Smooth muscle cell (in vitro differentiated cells): ENCODE data around the gene OTUD5. TPM values are rescaled to one million over a fixed set of nuclear protein-coding genes. Genes with fewer than 3 reads are reported as not detected.
"Not testable (repeated sequence)": the region's sequence is repeated elsewhere in the genome, so short reads cannot be mapped to it uniquely, and the experiment has no call there.

Source experiments
- DNase-seq: peaks from one replicate; lab custom pipeline; 2025; ENCODE audit not compliant: unreplicated experiment; lab: John Stamatoyannopoulos, UW
- H2AFZ ChIP-seq: fragments of 200-600 bp; sonication (generic); 2 replicates; pipeline ENCODE4 v1.6.0; 2016; ENCODE audit warnings: antibody characterized with exemption, low read depth, mild to moderate bottlenecking
- H3F3A ChIP-seq: fragments of 200-600 bp; sonication (generic); 2 replicates; pipeline ENCODE4 v1.6.0; 2017; ENCODE audit warnings: antibody characterized with exemption, low read depth
- H3K27ac ChIP-seq: fragments of 200-600 bp; sonication (generic); 2 replicates; pipeline ENCODE4 v1.5.1; 2016; ENCODE audit warnings: low read depth, mild to moderate bottlenecking
- H3K27me3 ChIP-seq: fragments of 200-600 bp; sonication (generic); 2 replicates; pipeline ENCODE4 v1.6.1; 2016; ENCODE audit warnings: low read depth, mild to moderate bottlenecking
- H3K36me3 ChIP-seq: fragments of 200-600 bp; sonication (generic); 2 replicates; pipeline ENCODE4 v1.5.1; 2016; ENCODE audit warnings: low read depth
- H3K4me1 ChIP-seq: fragments of 200-600 bp; sonication (generic); 2 replicates; pipeline ENCODE4 v1.5.1; 2016; ENCODE audit warnings: low read depth
- H3K4me2 ChIP-seq: fragments of 200-600 bp; sonication (generic); 2 replicates; pipeline ENCODE4 v1.6.0; 2016; ENCODE audit warnings: mild to moderate bottlenecking
- H3K4me3 ChIP-seq: fragments of 200-600 bp; sonication (generic); 2 replicates; pipeline ENCODE4 v1.5.1; 2016; ENCODE audit warnings: mild to moderate bottlenecking
- H3K79me2 ChIP-seq: fragments of 200-600 bp; sonication (generic); 2 replicates; pipeline ENCODE4 v1.6.0; 2016; ENCODE audit warnings: low read depth, mild to moderate bottlenecking
- H3K9ac ChIP-seq: fragments of 200-600 bp; sonication (generic); 2 replicates; pipeline ENCODE4 v1.6.0; 2016; ENCODE audit warnings: low read depth
- H3K9me3 ChIP-seq: fragments of 200-600 bp; sonication (generic); replicated peaks from 2 replicates; pipeline ENCODE4 v1.5.1; 2016; ENCODE audit warnings: low read depth
- H4K20me1 ChIP-seq: fragments of 200-600 bp; sonication (generic); 2 replicates; pipeline ENCODE4 v1.6.0; 2016; ENCODE audit warnings: low read depth
- WGBS: methylation state at CpG from one replicate; pipeline ENCODE4 v1.1.7; 2016; ENCODE audit warnings: low lambda C conversion rate; 5-methylcytosine and 5-hydroxymethylcytosine counted together
- polyA plus RNA-seq: library from polyadenylated mRNA; unstranded; fragments of >200 nt; fragmentation: Nextera tagmentation; extraction: Ambion mirVana; gene quantifications from 2 replicates; pipeline ENCODE4 v1.2.1, GENCODE V29; 2016
- small RNA-seq: library from RNA; depleted of rRNA; stranded (forward); fragments of <200 nt; gene quantifications from one replicate; pipeline ENCODE3, GENCODE V24; 2014
- total RNA-seq: library from RNA; depleted of rRNA; stranded (reverse); fragments of >200 nt; gene quantifications from 2 replicates; pipeline ENCODE4 v1.2.3, GENCODE V29; 2014
- TF ChIP-seq, protein P1 (sequence below): fragments of 200-600 bp; sonication (generic); IDR thresholded peaks from 2 replicates; pipeline ENCODE4 v1.5.1; 2017; ENCODE audit warnings: borderline replicate concordance, mild to moderate bottlenecking, antibody characterized with exemption; ENCODE audit not compliant: insufficient read depth, poor library complexity, severe bottlenecking

OTUD5 gene
- total and polyA plus RNA-seq, 2 experiments from 2014 or later = 30.7 to 55.1 TPM

DNA sequence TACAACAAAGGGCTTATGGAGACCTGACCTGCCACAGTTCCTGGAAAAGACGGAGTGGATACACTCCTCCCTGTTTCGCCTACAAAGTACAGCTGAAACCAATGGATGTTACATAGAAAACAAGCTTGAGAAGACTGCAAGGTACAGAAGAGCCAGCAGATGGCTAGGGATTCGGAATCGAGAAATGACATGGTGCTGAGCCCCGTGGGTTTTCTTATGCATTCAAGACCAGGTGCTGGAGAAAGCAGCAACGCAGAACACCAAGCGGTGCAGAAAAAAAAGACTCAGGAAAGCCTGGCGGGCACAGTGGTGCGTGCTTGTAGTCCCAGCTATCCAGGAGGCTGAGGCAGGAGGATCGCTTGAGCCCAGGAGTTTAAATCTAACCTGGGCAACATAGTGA is 73.7 kb downstream of the OTUD5 start:
- Histone ChIP-seq H3K9ac (no peak overlapping the region), H3K4me2 (no peak overlapping the region), H2AFZ (no peak overlapping the region), H3K4me3 (no peak overlapping the region), H3K27ac (no peak overlapping the region), H3K79me2 (no peaks in the 10 kb centered on the region), H3F3A (no peaks in the 10 kb centered on the region), H3K36me3 (no peaks in the 10 kb centered on the region), H4K20me1 (no peaks in the 10 kb centered on the region), H3K27me3 (no peaks in the 10 kb centered on the region), H3K4me1 (no peaks in the 10 kb centered on the region), H3K9me3 (no peaks in the 10 kb centered on the region)
- WGBS = 79% methylated on average over 10 of the region's 10 CpGs
- TF ChIP-seq, protein P1, sequence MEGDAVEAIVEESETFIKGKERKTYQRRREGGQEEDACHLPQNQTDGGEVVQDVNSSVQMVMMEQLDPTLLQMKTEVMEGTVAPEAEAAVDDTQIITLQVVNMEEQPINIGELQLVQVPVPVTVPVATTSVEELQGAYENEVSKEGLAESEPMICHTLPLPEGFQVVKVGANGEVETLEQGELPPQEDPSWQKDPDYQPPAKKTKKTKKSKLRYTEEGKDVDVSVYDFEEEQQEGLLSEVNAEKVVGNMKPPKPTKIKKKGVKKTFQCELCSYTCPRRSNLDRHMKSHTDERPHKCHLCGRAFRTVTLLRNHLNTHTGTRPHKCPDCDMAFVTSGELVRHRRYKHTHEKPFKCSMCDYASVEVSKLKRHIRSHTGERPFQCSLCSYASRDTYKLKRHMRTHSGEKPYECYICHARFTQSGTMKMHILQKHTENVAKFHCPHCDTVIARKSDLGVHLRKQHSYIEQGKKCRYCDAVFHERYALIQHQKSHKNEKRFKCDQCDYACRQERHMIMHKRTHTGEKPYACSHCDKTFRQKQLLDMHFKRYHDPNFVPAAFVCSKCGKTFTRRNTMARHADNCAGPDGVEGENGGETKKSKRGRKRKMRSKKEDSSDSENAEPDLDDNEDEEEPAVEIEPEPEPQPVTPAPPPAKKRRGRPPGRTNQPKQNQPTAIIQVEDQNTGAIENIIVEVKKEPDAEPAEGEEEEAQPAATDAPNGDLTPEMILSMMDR = no peak
- DNase-seq = no peak

DNA sequence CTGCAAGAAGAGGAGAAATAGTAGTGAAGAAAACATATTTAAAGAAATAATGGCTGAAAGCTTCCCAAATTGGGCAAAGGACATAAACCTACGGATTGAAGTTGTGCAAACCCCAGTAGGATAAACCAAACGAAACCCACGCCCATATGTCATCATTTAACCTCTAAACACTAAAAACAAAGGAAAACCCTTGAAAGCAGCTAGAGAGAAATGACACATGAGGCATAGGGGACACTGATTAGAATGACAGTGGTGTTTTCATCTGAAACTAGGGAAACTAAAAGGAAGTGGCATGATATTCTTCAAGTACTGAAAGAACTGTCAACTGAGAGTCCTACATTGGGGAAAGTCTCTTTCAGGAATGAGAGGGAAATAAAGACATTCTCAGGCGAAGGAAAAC is 80.5 kb downstream of the OTUD5 start:
- H4K20me1 ChIP-seq, H3F3A ChIP-seq, H3K4me1 ChIP-seq, H3K4me3 ChIP-seq, DNase-seq, H3K9ac ChIP-seq, H3K9me3 ChIP-seq, H3K4me2 ChIP-seq, H3K79me2 ChIP-seq, H2AFZ ChIP-seq, H3K36me3 ChIP-seq, H3K27ac ChIP-seq, H3K27me3 ChIP-seq: not testable (repeated sequence)
- WGBS = 68% methylated on average over 4 of the region's 4 CpGs

Small RNAs within 50 kb of the gene (small RNA-seq; reads per million reads assigned to genes)
- gene RNU6-722P = not detected

Other genes starting within 250 kb of the OTUD5 start
- not detected in 2 replicates for gene GLOD5, start 195.9 kb downstream of the OTUD5 start, total RNA-seq
- gene GLOD5, start 195.9 kb downstream of the OTUD5 start, polyA plus RNA-seq = not detected in 2 replicates
- not detected in 2 replicates for gene GATA1, start 171.0 kb downstream of the OTUD5 start, total RNA-seq
- gene GATA1, start 171.0 kb downstream of the OTUD5 start, polyA plus RNA-seq = not detected in 2 replicates
- 46.0 and 76.1 TPM in 2 replicates for gene HDAC6, start 155.5 kb downstream of the OTUD5 start, total RNA-seq
- 68.9 and 71.3 TPM in 2 replicates for gene HDAC6, start 155.5 kb downstream of the OTUD5 start, polyA plus RNA-seq
- gene ERAS, start 131.1 kb downstream of the OTUD5 start, total RNA-seq = not detected in 2 replicates
- not detected in 2 replicates for gene ERAS, start 131.1 kb downstream of the OTUD5 start, polyA plus RNA-seq
- gene PCSK1N, start 122.0 kb downstream of the OTUD5 start, total RNA-seq = 7.8 and 11.6 TPM in 2 replicates
- 14.4 and 51.9 TPM in 2 replicates for gene PCSK1N, start 122.0 kb downstream of the OTUD5 start, polyA plus RNA-seq
- gene TIMM17B, start 59.8 kb downstream of the OTUD5 start, total RNA-seq = 68.6 and 78.8 TPM in 2 replicates
- gene TIMM17B, start 59.8 kb downstream of the OTUD5 start, polyA plus RNA-seq = 134 and 141 TPM in 2 replicates
- 17.0 and 20.6 TPM in 2 replicates for gene PQBP1, start 59.7 kb downstream of the OTUD5 start, total RNA-seq
- 46.7 and 48.2 TPM in 2 replicates for gene PQBP1, start 59.7 kb downstream of the OTUD5 start, polyA plus RNA-seq
- gene SLC35A2, start 46.0 kb downstream of the OTUD5 start, total RNA-seq = 72.0 and 73.3 TPM in 2 replicates
- gene SLC35A2, start 46.0 kb downstream of the OTUD5 start, polyA plus RNA-seq = 98.2 and 99.9 TPM in 2 replicates
- gene PIM2, start 38.6 kb downstream of the OTUD5 start, total RNA-seq = 7.6 and 9.4 TPM in 2 replicates
- gene PIM2, start 38.6 kb downstream of the OTUD5 start, polyA plus RNA-seq = 7.4 and 8.7 TPM in 2 replicates
- gene KCND1, start 14.2 kb upstream of the OTUD5 start, total RNA-seq = 0.94 and 1.2 TPM in 2 replicates
- 3.0 and 3.3 TPM in 2 replicates for gene KCND1, start 14.2 kb upstream of the OTUD5 start, polyA plus RNA-seq
- 10.0 and 13.9 TPM in 2 replicates for gene GRIPAP1, start 44.7 kb upstream of the OTUD5 start, total RNA-seq
- 14.9 and 20.2 TPM in 2 replicates for gene GRIPAP1, start 44.7 kb upstream of the OTUD5 start, polyA plus RNA-seq
- gene TFE3, start 85.8 kb upstream of the OTUD5 start, total RNA-seq = 23.6 and 27.0 TPM in 2 replicates
- gene TFE3, start 85.8 kb upstream of the OTUD5 start, polyA plus RNA-seq = 35.2 and 40.7 TPM in 2 replicates
- gene CCDC120, start 101.4 kb upstream of the OTUD5 start, total RNA-seq = 1.3 and 2.0 TPM in 2 replicates
- 5.4 and 9.9 TPM in 2 replicates for gene CCDC120, start 101.4 kb upstream of the OTUD5 start, polyA plus RNA-seq
- 21.3 and 43.6 TPM in 2 replicates for gene PRAF2, start 116.4 kb upstream of the OTUD5 start, total RNA-seq
- gene PRAF2, start 116.4 kb upstream of the OTUD5 start, polyA plus RNA-seq = 134 and 143 TPM in 2 replicates
- 31.4 and 39.6 TPM in 2 replicates for gene WDR45, start 122.3 kb upstream of the OTUD5 start, total RNA-seq
- 38.9 and 49.1 TPM in 2 replicates for gene WDR45, start 122.3 kb upstream of the OTUD5 start, polyA plus RNA-seq
- 15.5 and 28.0 TPM in 2 replicates for gene GPKOW, start 166.1 kb upstream of the OTUD5 start, total RNA-seq
- 32.0 and 32.4 TPM in 2 replicates for gene GPKOW, start 166.1 kb upstream of the OTUD5 start, polyA plus RNA-seq
- 0.45 and 1.3 TPM in 2 replicates for gene MAGIX, start 205.2 kb upstream of the OTUD5 start, total RNA-seq
- 3.8 and 6.9 TPM in 2 replicates for gene MAGIX, start 205.2 kb upstream of the OTUD5 start, polyA plus RNA-seq
- 114 and 190 TPM in 2 replicates for gene PLP2, start 214.3 kb upstream of the OTUD5 start, total RNA-seq
- gene PLP2, start 214.3 kb upstream of the OTUD5 start, polyA plus RNA-seq = 237 and 295 TPM in 2 replicates
- gene PRICKLE3, start 228.8 kb upstream of the OTUD5 start, total RNA-seq = 3.5 and 11.3 TPM in 2 replicates
- gene PRICKLE3, start 228.8 kb upstream of the OTUD5 start, polyA plus RNA-seq = 11.5 and 14.5 TPM in 2 replicates
- not detected in 2 replicates for gene SYP, start 242.6 kb upstream of the OTUD5 start, total RNA-seq
- gene SYP, start 242.6 kb upstream of the OTUD5 start, polyA plus RNA-seq = 0.28 TPM in 1 of 2 replicates, not detected in the other